T-helper 2 cell treated with Interferon-gamma antibody and Interleukin-4, amounts not matched to agents 100 ng/mL and 5 ng/mL, for 36 hours (primary cell): ENCODE measurements around the gene MIOS. TPM values are rescaled to one million over a fixed set of nuclear protein-coding genes. Genes with fewer than 3 reads are reported as not detected.

ENCODE experiments used
- intact Hi-C: fragments of 100-400 bp; cut with micrococcal nuclease; formaldehyde crosslinking; loops from one replicate; pipeline ENCODE4 v1.15.1; 2023
- total RNA-seq: library from RNA; stranded (reverse); gene quantifications from 2 replicates; pipeline ENCODE4 v1.2.3, GENCODE V29; 2022

The MIOS gene
- total RNA-seq, 1 donor from 2014 or later, result 17.5 TPM

DNA sequence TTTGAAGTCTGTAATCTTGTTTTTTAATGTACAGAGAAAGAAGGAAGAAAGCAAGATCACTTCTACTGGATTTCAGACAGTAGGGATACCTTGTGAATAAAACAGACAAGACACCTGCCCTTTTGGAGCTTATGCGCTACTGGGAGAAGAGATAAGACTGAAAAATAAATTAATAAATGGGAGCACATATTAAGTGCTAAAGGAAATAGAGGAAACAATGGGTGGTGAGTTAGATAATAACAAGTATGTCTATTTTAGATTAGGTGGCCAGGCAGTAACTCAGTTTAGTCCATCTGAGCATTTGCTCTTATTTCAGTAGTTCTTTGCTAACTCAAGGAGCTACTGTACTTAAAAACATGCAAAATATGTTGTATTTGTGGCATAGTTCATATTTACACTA lies 15.9 kb downstream of the MIOS start:
- intact Hi-C loops, result no loop called here

- intact Hi-C loops, result no loop called here
Observed at GRCh38 chr7:7583731-7584130, 17.0 kb downstream of the MIOS start.

GRCh38 chr7:7584653-7585052 lies 18.0 kb downstream of the MIOS start:
- intact Hi-C loops, result no loop called here

DNA sequence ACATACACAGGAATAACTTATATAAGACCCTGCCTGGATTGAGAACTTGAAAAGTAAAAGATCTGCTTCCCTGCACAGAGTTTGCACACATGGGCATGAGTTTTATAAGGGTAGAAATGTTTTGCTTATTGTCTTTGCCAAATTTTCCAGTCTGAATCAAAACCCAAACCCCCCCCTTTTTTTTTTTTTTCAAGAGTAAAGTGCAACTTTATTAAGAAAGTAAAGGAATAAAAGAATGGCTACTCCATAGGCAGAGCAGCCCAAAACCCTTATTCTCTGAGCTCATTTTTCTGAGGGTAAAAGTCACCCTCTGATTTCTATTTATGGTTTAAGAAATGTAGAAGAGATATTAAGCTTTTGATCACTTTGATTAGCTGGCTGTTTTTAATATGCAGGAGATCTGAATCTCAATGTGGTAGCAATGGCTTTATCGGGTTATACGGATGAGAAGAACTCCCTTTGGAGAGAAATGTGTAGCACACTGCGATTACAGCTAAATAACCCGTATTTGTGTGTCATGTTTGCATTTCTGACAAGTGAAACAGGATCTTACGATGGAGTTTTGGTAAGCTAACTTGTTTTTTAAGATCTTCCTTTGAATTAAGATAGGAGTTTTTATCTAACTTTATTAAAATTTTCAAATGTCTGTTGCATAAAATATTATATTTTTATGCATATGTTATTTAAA lies 18.7 kb downstream of the MIOS start:
- intact Hi-C loops, result no loop called here

DNA sequence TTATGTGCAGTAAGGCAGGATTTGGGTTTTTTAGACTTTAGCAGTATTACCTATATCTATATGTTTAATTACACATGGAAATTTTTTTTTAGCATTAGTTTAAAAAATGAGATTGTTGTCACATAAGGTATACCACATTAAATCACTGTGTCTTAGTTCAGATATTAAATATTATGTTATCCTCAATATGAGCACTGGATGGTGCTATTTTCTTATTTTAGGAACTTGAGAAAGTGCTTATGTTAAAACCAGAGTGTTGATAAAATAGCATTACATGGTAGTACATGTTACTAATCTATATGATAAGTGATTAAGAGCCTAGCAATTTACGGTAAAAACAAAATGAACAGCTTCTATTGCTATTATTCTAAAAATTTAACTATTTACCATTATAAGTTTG lies 28.8 kb downstream of the MIOS start:
- intact Hi-C loops, result loop anchor here (1.0 to 5.0 kb wide), 4 partner anchors 166 to 702 kb away; no protein-coding TSS in a partner anchor

DNA sequence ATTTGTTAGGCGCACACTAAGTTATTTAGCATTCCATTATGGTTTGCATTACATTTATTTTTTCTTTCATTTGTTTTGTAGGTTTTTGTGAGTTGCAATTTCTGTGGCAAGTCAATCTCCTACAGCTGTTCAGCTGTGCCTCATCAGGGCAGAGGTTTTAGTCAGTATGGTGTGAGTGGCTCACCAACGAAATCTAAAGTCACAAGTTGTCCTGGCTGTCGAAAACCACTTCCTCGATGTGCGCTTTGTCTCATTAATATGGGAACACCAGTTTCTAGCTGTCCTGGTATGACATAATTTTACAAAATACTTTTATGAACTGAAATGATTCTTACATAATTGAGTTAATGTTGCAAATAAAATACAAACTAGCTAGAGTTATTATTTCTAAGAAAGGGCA lies 29.5 kb downstream of the MIOS start:
- intact Hi-C loops, result loop anchor here (5.0 kb wide), 1 partner anchor 701 kb away; no protein-coding TSS in a partner anchor

DNA sequence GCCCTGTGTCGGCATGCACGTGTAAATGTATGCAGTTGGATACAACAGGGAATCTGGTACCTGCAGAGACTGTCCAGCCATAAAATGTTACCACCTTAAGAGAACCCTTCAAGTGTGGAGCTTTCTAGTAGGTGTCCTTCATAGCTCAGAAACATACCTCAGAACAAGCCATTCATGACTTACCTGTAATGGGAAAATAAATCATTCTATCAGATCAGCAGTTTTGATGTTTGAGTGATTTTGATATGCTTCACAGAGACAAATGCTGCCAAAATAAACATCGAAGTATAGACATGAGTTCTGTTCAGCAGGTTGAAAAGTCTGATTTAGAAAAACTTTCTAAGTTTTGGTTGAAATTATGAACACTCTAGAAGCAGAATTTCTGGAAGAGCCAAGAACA lies 40.3 kb downstream of the MIOS start:
- intact Hi-C loops, result no loop called here

DNA sequence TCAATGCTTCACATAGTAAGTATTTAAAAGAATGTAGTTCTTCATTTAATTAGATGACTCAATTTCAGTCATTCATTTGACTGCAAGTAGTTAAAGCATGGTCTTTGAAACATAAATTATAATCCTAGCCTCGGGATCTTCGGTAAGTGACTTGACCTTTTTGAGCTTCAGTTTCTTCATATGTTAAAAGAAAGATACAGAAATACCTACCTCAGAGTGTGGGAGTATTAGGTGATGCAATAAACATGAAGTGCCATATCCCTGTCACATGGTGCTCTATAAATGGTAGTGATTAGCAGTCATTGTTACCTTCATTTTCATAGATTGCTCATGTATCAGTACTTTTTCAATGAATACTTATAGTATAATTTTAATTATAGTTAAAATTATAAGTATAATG lies 42.6 kb downstream of the MIOS start:
- intact Hi-C loops, result no loop called here

GRCh38 chr7:7612519-7612918 lies 45.8 kb downstream of the MIOS start:
- intact Hi-C loops, result no loop called here

- intact Hi-C loops, result no loop called here
Observed at GRCh38 chr7:7613210-7613609, 46.5 kb downstream of the MIOS start.

GRCh38 chr7:7614018-7614741 lies 47.5 kb downstream of the MIOS start:
- intact Hi-C loops, result no loop called here

DNA sequence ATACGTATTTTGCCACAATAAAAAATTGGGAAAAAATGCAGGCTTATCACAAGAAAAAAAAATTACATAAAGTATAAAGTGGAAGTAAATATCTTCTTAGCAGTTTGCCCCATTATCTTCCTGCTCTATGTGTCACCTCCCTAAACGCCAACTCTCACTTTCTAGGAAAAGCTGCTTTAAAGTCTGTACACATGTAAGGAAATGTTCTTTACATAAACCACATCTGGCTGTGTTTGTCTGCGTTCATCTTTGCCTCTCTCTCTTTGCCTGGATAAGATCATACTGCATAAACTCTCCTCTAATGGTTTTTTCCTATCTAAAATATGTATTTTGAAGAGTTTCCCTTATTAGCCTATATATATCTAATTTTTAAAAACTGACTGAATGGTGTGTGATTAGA lies 50.9 kb downstream of the MIOS start:
- intact Hi-C loops, result no loop called here

DNA sequence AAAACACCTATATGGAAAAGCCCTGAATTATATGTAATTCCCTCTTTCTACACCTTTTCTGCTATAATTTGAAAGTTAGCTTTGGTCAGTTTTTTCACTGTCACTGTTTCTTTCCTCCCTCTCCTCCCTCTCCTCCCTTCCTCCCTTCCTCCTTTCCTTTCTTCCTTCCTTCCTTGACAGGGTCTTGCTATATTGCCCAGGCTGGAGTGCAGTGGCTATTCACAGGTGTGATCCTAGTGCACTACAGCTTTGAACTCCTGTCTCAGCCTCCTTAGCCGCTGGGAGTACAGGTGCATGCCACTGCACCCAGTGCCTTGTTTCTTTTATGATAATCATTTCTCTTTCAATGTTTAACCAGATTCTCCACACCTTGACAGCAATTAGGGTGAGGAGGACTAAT lies 51.7 kb downstream of the MIOS start:
- intact Hi-C loops, result no loop called here

- intact Hi-C loops, result no loop called here
Observed at GRCh38 chr7:7620236-7620635, 53.6 kb downstream of the MIOS start.

GRCh38 chr7:7620644-7621210 lies 54.0 kb downstream of the MIOS start:
- intact Hi-C loops, result no loop called here

DNA sequence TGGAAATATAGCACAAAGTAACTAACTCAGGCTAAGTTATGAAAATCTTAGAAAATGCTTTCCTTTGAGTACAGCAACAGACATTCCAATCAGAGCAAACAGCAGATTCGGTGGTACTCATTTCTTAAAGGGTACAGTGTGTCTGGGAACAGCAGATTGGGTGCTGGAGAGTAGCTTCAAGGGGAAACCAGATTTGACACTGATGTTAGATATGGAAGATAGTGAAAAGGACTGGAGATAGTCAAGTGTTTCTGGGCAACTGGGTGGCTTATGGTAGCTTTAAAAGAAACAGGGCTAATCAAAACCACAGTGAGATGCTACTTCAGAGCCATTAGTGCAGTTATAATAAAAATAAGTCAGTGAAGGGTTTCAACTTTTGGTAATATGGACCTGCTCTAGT lies 61.8 kb downstream of the MIOS start:
- intact Hi-C loops, result no loop called here

DNA sequence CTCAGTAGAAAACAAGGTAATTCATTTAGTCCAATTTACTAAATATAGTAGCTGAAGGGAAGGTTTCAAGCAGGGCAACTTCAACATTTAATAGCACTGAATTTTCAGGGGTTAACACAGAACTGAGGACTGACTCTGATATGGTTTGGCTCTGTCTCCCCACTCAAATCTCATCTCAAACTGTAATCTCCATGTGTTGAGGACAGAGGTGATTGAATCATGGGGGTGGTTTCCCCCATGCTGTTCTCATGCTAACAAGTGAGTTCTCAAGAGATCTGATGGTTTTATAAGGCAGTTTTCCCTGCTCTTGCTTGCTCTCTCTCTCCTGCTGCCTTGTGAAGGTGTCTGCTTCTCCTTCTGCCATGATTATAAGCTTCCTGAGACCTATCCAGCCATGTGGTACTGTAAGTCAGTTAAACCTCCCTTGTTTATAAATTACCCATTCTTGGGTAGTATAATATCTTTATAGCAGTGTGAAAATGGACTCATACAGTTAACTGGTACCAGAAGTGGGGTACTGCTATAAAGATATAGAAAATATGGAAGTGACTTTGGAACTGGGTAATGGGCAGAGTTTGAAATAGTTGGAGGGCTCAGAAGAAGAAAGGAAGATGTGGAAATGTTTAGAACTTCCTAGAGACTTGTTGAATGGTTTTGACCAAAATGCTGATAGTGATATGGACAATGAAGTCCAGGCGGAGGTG lies 64.1 kb downstream of the MIOS start:
- intact Hi-C loops, result no loop called here

DNA sequence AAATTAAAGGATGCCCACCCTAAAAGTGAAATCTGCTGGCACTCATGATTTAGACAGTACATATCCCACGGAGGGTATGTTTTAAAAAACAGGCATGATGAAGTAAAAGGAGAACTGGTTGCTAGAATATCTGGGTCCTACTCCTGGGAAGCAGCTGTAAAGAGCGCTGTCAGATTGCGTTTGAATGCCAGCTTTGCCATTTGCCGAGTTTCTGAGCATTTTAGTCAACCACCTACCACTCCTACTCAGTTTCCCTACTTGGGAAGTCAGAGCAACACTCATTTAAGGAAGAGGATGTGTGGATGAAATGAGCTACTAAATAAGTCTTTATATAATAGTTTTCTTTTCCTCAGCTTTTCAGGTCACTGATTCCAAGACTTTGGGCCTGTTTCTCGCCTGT lies 72.7 kb downstream of the MIOS start:
- intact Hi-C loops, result no loop called here

GRCh38 chr7:7639847-7640220 lies 73.2 kb downstream of the MIOS start:
- intact Hi-C loops, result loop anchor here (1.0 to 5.0 kb wide), 9 partner anchors 13 to 537 kb away; partner anchors contain the start of genes C1GALT1 and GLCCI1

DNA sequence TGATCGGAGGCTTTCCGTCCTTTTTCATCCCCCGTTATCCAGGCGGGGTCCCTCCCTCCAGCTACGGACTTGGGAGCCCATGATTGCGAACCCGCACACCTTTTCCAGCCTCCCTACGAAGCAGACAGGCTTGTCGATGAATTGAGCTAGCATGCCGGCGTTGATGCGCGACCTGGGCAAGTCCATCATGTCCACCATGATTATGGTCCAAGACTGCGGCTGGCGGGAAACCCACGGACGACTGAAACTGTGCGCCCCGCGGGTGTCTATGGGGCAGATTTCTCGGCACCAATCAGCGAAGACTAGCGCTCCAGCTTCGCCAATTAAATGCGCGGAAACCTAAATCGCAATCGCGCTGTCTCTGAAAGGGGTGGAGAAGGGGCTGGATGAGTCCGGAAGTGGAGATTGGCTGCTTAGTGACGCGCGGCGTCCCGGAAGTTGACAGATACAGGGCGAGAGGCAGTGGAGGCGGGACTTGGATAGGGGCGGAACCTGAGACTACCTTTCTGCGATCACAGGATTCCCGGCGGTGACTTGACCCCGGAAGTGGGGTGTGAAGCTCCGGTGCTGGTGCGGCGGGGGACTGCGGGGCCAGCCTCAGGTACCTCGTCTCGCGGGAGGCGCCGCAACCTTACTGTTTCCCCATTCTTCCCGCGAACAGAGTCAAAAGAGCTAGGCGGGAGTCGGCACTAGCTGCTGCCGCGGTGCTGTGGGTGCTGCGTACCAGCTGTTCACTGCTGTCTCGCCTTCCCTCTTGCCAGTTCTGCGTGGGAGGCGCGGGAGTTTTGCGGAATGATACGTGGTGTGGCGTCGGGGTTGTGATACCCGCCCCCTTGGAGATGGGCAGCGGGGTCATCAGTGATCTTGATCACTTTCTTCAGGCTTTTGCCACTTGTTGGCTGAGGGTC lies 73.8 kb downstream of the MIOS start, which contains the start of gene UMAD1:
TSS of gene UMAD1 (plus strand) at position 532 of the 908 bp plus-strand sequence. CDS start 32,620 bp downstream, outside the sequence.
- intact Hi-C loops, result loop anchor here (1.0 to 5.0 kb wide), 9 partner anchors 13 to 537 kb away; partner anchors contain the start of genes C1GALT1 and GLCCI1
